ENCODE data around the gene C9orf153.
"Not testable (repeated sequence)": the region's sequence is repeated elsewhere in the genome, so short reads cannot be mapped to it uniquely, and the experiment has no call there.

The C9orf153 gene

DNA sequence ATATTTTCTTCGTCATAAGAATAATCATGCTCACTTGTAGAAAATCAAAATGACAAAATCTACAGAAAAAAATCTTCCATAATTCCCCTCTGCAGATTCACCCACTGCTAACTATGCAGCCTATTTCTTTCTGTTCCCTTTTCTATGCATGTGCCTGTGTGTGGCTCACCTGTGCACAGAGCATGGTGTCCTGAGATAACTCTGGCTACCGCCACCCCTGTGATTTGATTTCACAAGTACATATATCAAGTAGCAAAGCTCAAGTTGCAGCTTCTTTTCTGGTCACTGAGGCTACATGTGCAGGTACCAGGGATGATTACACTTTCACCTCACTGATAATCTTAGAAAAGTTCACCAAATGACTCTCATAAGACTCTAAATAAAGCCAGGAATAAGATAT, 41.2 kb upstream of the C9orf153 start:
- no peak overlapping the region for H3K4me3 ChIP-seq (ENCODE audit: low read depth, low read length)
- DNase-seq (ENCODE audit: low read depth): no peak
- no peak for TF ChIP-seq MYC (IDR thresholded peaks at IDR 0.05; ENCODE audit: low read depth, low read length)

GRCh38 chr9:86298873-86299272, 39.4 kb upstream of the C9orf153 start:
- no peak for DNase-seq (ENCODE audit: low read depth)

DNA sequence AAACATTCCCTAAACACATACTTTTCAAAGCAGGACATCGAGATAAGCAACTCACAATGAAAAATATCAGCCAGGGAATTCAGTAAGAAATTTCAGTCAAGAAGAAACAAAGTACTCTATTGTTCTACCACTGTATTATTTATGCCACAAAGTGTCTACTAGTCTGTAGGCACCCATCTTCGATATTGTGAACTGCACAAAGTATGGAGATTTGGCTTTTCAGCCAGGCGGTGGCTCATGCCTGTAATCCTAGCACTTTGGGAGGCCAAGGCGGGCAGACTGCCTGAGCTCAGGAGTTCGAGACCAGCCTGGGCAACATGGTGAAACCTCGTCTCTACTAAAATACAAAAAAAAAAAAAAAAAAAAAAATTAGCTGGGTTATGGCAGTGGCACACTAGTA, 30.9 kb upstream of the C9orf153 start:
- DNase-seq (ENCODE audit: low read depth); H3K4me3 ChIP-seq (ENCODE audit: low read depth, low read length): not testable (repeated sequence)

More at GRCh38 chr9:86298873-86299272, 39.4 kb upstream of the C9orf153 start:
- TF ChIP-seq, protein P1, sequence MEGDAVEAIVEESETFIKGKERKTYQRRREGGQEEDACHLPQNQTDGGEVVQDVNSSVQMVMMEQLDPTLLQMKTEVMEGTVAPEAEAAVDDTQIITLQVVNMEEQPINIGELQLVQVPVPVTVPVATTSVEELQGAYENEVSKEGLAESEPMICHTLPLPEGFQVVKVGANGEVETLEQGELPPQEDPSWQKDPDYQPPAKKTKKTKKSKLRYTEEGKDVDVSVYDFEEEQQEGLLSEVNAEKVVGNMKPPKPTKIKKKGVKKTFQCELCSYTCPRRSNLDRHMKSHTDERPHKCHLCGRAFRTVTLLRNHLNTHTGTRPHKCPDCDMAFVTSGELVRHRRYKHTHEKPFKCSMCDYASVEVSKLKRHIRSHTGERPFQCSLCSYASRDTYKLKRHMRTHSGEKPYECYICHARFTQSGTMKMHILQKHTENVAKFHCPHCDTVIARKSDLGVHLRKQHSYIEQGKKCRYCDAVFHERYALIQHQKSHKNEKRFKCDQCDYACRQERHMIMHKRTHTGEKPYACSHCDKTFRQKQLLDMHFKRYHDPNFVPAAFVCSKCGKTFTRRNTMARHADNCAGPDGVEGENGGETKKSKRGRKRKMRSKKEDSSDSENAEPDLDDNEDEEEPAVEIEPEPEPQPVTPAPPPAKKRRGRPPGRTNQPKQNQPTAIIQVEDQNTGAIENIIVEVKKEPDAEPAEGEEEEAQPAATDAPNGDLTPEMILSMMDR (IDR thresholded peaks at IDR 0.05; ENCODE audit: low read depth, low read length): no peak
- TF ChIP-seq MAX (IDR thresholded peaks at IDR 0.05; ENCODE audit: low read depth, low read length) (no peak), MYC (IDR thresholded peaks at IDR 0.05; ENCODE audit: low read depth, low read length) (no peak), POLR2A (IDR thresholded peaks at IDR 0.05; ENCODE audit: extremely low read depth, insufficient read length) (no peak)
- H3K4me3 ChIP-seq (ENCODE audit: low read depth, low read length): no peak overlapping the region

DNA sequence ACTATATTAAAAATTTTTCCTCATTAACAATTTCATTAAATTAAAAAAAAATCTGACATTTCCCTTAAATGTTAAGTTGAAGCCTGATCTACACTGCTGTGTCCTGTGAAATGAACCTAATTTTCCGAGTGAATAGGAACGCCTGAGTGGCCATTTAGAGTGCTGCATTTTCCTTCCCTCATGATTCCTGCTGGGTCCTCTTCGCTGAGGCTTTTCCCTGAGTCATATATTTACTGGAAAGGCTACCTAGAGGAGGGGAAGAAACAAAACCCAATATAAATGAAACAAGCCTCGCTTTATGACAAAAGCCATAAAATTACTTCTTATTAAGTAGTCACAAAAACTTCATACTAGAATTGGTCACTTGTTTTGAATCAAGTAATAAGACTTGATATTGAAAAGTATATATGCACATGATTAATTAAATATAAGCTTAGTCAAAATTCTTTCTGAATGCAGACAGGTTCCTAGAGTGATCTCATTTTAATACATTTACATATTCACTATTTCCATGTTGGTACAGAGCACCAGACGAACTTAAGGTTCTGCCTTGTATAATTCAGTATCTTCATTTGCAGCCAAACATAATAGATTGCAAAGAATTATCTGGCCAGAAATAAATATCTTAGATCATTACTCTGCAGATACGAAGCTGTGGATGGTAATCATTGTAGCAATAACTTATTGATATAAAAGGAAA, 29.2 kb upstream of the C9orf153 start:
- no peak for DNase-seq (ENCODE audit: low read depth)
- TF ChIP-seq MAX (IDR thresholded peaks at IDR 0.05; ENCODE audit: low read depth, low read length): no peak
- no peak for TF ChIP-seq POLR2A (IDR thresholded peaks at IDR 0.05; ENCODE audit: extremely low read depth, insufficient read length)
- no peak for TF ChIP-seq MYC (IDR thresholded peaks at IDR 0.05; ENCODE audit: low read depth, low read length)
- TF ChIP-seq, protein P1 (IDR thresholded peaks at IDR 0.05; ENCODE audit: low read depth, low read length): no peak
- H3K4me3 ChIP-seq (ENCODE audit: low read depth, low read length): no peak overlapping the region

- no peak overlapping the region for H3K4me3 ChIP-seq (ENCODE audit: low read depth, low read length)
- DNase-seq (ENCODE audit: low read depth): peak; percentile 68
- TF ChIP-seq MYC (IDR thresholded peaks at IDR 0.05; ENCODE audit: low read depth, low read length) (peak; percentile 28; the same call in 1 of the 2 replicates), MAX (IDR thresholded peaks at IDR 0.05; ENCODE audit: low read depth, low read length) (no peak), POLR2A (IDR thresholded peaks at IDR 0.05; ENCODE audit: extremely low read depth, insufficient read length) (no peak)
- TF ChIP-seq, protein P1 (IDR thresholded peaks at IDR 0.05; ENCODE audit: low read depth, low read length): peak; percentile 37
Observed at GRCh38 chr9:86287013-86287412, 27.6 kb upstream of the C9orf153 start.

GRCh38 chr9:86286278-86286677, 26.8 kb upstream of the C9orf153 start:
- DNase-seq (ENCODE audit: low read depth): no peak
- TF ChIP-seq POLR2A (IDR thresholded peaks at IDR 0.05; ENCODE audit: extremely low read depth, insufficient read length) (no peak), MYC (IDR thresholded peaks at IDR 0.05; ENCODE audit: low read depth, low read length) (no peak), MAX (IDR thresholded peaks at IDR 0.05; ENCODE audit: low read depth, low read length) (no peak)
- TF ChIP-seq, protein P1 (IDR thresholded peaks at IDR 0.05; ENCODE audit: low read depth, low read length): no peak
- H3K4me3 ChIP-seq (ENCODE audit: low read depth, low read length): no peak overlapping the region

GRCh38 chr9:86285261-86285660, 25.8 kb upstream of the C9orf153 start:
- H3K4me3 ChIP-seq (ENCODE audit: low read depth, low read length): no peak overlapping the region
- DNase-seq (ENCODE audit: low read depth): no peak
- no peak for TF ChIP-seq POLR2A (IDR thresholded peaks at IDR 0.05; ENCODE audit: extremely low read depth, insufficient read length)
- TF ChIP-seq MYC (IDR thresholded peaks at IDR 0.05; ENCODE audit: low read depth, low read length): no peak
- TF ChIP-seq, protein P1 (IDR thresholded peaks at IDR 0.05; ENCODE audit: low read depth, low read length): no peak
- TF ChIP-seq MAX (IDR thresholded peaks at IDR 0.05; ENCODE audit: low read depth, low read length): no peak

Measured in NB4 (cell line).